Measurements from ENCODE around the gene CLDN6.

DNA sequence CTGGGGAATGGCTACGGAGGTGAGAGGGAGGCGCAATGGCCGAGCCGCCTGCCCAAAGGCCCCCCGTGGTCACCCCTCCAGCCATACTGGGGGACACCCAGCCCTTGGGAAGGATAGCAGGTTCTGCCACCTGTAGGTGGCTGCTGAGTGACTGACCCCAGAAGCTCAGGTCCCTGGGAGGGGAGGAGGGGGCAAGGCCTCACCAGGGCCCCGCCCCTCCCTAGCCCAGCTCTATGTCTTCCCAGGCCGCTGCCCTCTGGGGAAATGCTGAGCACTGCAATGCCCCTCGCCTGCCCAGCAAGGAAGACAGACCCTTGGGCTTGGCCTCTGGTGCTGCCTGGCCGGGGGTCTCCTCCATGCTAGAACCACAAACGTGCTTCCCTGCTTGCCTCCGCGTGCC lies 16.7 kb downstream of the CLDN6 start:
- TF ChIP-seq, protein P1, sequence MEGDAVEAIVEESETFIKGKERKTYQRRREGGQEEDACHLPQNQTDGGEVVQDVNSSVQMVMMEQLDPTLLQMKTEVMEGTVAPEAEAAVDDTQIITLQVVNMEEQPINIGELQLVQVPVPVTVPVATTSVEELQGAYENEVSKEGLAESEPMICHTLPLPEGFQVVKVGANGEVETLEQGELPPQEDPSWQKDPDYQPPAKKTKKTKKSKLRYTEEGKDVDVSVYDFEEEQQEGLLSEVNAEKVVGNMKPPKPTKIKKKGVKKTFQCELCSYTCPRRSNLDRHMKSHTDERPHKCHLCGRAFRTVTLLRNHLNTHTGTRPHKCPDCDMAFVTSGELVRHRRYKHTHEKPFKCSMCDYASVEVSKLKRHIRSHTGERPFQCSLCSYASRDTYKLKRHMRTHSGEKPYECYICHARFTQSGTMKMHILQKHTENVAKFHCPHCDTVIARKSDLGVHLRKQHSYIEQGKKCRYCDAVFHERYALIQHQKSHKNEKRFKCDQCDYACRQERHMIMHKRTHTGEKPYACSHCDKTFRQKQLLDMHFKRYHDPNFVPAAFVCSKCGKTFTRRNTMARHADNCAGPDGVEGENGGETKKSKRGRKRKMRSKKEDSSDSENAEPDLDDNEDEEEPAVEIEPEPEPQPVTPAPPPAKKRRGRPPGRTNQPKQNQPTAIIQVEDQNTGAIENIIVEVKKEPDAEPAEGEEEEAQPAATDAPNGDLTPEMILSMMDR (IDR thresholded peaks at IDR 0.05) = no peak
- no peak for TF ChIP-seq ZFX (IDR thresholded peaks at IDR 0.05; ENCODE audit: borderline replicate concordance)

Data from 22Rv1 (cell line).